GM19324 (cell line): ENCODE results near the gene ZNF300.
"Not testable (repeated sequence)": the region's sequence is repeated elsewhere in the genome, so short reads cannot be mapped to it uniquely, and the experiment has no call there.

Experiments
- ATAC-seq: cut with Tn5 transposase; IDR thresholded peaks from one replicate; pipeline ENCODE4 v1.9.1; 2021; ENCODE audit warnings: mild to moderate bottlenecking, moderate library complexity; ENCODE audit not compliant: unreplicated experiment, low FRiP score

The ZNF300 gene

DNA sequence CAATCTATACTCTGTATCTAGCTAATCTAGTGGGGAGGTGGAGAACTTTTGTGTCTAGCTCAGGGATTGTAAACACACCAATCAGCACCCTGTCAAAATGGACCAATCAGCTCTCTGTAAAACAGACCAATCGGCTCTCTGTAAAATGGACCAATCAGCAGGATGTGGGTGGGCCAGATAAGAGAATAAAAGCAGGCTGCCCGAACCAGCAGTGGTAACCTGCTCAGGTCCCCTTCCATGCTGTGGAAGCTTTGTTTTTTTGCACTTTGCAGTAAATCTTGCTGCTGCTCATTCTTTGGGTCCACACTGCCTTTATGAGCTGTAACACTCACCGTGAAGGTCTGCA is 58.5 kb downstream of the ZNF300 start, which contains the start of gene IRGM:
IRGM (plus strand) TSS at position 214 of the 346 bp plus-strand sequence. CDS start 1,603 bp downstream, outside the sequence.
- not testable (repeated sequence) for ATAC-seq

DNA sequence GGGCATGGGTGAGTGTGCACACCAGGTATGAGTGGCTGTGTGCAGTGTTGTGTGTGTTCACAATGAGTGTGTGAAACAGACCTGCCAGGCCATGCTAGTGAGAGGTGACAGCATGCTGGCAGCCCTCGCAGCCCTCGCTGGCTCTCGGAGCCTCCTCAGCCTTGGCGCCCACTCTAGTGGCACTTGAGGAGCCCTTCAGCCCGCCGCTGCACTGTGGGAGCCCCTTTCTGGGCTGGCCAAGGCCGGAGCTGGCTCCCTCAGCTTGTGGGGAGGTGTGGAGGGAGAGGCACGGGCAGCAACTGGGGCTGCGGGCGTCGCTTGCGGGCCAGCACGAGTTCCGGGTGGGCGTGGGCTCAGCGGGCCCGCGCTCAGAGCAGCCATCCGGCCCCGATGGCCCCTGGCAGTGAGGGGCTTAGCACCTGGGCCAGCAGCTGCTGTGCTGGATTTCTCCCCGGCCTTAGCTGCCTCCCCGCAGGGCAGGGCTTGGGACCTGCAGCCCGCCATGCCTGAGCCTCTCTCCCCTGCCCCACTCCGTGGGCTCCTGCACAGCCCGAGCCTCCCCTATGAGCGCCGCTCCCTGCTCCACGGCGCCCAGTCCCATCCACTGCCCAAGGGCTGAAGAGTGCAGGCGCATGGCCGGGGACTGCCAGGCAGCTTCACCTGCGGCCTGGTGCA is 59.5 kb downstream of the ZNF300 start:
- ATAC-seq = not testable (repeated sequence)
